Chondrocyte (in vitro differentiated cells): ENCODE data around the gene RAP1GAP. TPM values are rescaled to one million over a fixed set of nuclear protein-coding genes. Genes with fewer than 3 reads are reported as not detected.

Source experiments
- DNase-seq: peaks from one replicate; pipeline ENCODE4 v3.0.0; 2021; ENCODE audit warnings: mixed read lengths, low spot score
- H3K27ac Mint-ChIP-seq: one replicate; pipeline ENCODE4 v1.8.0; 2021; ENCODE audit warnings: mild to moderate bottlenecking, moderate library complexity, mixed read lengths; ENCODE audit not compliant: unreplicated experiment
- H3K27me3 Mint-ChIP-seq: 2 replicates; pipeline ENCODE4 v1.8.0; 2021; ENCODE audit warnings: low read depth, mixed read lengths
- H3K36me3 Mint-ChIP-seq: 2 replicates; pipeline ENCODE4 v1.8.0; 2021; ENCODE audit warnings: low read depth, mixed read lengths
- H3K4me1 Mint-ChIP-seq: 2 replicates; pipeline ENCODE4 v1.8.0; 2021; ENCODE audit warnings: low read depth, mild to moderate bottlenecking, mixed read lengths
- H3K4me3 Mint-ChIP-seq: one replicate; pipeline ENCODE4 v1.8.0; 2021; ENCODE audit warnings: mild to moderate bottlenecking, moderate library complexity, mixed read lengths; ENCODE audit not compliant: unreplicated experiment
- H3K9me3 Mint-ChIP-seq: 2 replicates; pipeline ENCODE4 v1.8.0; 2021; ENCODE audit warnings: low read depth, mixed read lengths
- total RNA-seq: library from RNA; stranded (reverse); gene quantifications from 3 replicates; pipeline ENCODE4 v1.2.1, GENCODE V29; 2021
- TF ChIP-seq, protein P1 (sequence below): fragments of 200-600 bp; sonication (generic); IDR thresholded peaks from 2 replicates; pipeline ENCODE4 v1.5.0; 2021; ENCODE audit warnings: antibody characterized with exemption, mild to moderate bottlenecking, moderate library complexity

Gene RAP1GAP
- total RNA-seq, 1 donor from 2014 or later = 1.8 TPM

DNA sequence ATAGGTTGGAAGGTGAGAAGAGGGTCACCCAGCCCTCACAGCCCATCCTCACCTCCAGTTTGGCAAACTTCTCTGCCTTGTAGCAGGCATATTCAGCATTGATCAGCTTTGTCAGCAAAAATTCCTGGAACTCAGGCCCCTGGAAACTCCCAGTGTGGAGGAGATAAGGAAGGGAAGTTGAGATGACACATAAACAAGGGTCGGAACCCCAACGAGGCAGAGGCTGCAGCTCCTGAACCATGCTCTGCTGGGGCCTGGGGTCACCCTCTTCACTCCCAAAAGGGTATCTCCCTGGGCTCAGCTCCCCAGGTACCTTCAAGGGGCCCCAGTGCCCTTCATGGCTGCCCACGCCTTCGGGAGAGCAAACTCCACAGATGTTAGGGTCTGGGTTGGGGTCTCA lies 60.4 kb downstream of the RAP1GAP start:
- DNase-seq = no peak
- Mint-ChIP-seq H3K4me1 (peaks cover 7% of the 10 kb centered on the region), H3K36me3 (no peaks in the 10 kb centered on the region), H3K4me3 (no peak overlapping the region), H3K27ac (no peak overlapping the region), H3K27me3 (peaks cover 12% of the 10 kb centered on the region), H3K9me3 (no peaks in the 10 kb centered on the region)
- TF ChIP-seq, protein P1, sequence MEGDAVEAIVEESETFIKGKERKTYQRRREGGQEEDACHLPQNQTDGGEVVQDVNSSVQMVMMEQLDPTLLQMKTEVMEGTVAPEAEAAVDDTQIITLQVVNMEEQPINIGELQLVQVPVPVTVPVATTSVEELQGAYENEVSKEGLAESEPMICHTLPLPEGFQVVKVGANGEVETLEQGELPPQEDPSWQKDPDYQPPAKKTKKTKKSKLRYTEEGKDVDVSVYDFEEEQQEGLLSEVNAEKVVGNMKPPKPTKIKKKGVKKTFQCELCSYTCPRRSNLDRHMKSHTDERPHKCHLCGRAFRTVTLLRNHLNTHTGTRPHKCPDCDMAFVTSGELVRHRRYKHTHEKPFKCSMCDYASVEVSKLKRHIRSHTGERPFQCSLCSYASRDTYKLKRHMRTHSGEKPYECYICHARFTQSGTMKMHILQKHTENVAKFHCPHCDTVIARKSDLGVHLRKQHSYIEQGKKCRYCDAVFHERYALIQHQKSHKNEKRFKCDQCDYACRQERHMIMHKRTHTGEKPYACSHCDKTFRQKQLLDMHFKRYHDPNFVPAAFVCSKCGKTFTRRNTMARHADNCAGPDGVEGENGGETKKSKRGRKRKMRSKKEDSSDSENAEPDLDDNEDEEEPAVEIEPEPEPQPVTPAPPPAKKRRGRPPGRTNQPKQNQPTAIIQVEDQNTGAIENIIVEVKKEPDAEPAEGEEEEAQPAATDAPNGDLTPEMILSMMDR = no peak

DNA sequence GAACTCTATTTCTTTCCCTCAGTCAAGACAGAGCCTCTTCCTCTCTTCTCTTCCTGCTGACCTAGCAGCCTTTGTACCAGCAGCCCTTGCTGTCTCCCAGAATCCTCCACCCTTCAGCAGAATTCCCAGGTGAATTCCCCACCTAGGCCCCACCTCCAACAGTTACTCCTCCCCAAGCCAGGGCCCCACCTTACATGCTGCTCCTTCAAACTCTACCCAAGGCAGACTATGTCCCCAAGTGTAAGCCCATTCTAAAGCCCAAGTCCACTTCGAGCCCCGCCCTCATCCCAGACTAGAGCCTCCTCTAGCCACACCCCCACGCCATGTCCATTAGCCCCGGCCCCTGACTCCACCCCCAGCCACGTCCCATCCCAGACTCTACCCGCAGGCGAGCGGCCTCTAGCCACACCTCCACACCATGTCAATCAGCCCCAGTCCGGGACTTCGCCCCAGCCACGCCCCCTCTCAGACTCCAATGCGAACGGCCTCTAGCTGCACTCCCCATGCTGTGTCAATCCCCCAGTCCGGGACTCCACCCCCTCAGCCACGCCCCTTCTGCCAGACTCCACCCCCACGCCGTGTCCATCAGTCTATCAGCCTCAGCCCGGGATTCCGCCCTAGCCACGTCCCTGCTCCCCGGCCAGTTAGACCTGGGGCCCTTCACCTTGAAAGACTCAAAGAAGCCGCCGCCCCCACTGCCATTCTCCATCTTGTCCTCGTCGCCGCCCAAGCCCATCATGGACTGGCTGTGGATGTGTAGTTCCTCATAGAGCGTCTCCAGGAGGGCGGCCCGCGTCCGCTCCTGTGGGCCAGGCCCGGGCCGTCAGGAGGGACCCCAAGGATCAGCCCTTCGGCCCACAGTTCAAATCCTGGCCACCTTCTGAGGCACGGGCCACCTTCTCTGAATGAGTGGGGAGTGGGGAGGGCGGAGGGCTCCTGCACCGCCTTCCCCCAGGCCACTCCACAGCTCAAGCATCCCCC lies 61.3 kb downstream of the RAP1GAP start:
- H3K27ac Mint-ChIP-seq = no peak overlapping the region

DNA sequence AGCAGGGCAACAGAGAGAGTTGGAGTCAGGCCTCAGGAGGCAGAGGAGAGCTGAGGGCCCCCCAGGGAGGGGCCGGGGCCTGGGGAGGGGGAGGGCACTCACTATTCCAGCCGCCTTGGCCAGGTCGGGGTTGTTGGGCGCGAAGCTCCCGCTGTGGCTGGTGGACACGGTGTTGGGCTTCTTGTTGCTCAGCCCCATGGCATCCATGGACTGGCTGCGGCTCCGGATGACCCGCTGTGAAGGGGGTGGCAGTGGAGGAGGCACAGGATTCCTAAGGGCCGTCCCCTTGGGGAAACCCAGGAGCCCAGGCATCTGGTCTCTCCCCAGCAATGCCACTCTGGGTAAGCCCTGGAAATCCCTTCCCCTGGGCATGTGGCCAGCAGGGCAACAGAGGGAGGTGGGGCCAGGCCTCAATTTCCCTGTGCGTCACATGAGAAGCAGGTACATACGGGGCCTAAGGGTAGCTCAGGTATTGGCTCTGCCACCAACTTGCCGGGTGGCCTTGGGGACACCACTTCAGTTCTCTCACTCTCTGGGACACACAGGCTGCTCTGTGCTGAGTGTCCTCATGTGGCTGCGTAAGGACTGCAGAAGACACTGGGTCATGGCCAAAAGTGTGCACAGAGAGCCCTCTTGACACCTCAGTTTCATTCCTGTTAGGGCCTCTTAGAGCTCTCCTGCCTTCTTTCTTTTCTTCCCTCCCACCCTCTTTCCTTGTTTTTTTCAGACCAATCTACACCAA lies 63.0 kb downstream of the RAP1GAP start:
- peaks cover 7% of the 10 kb centered on the region for H3K4me1 Mint-ChIP-seq
- H3K27me3 Mint-ChIP-seq = peaks cover 2% of the 10 kb centered on the region
- no peak overlapping the region for H3K4me3 Mint-ChIP-seq
- H3K9me3 Mint-ChIP-seq = no peaks in the 10 kb centered on the region
- no peaks in the 10 kb centered on the region for H3K36me3 Mint-ChIP-seq
- TF ChIP-seq, protein P1 = no peak
- H3K27ac Mint-ChIP-seq = no peak overlapping the region
- DNase-seq = no peak

More for the DNA sequence above, 61.3 kb downstream of the RAP1GAP start:
- peaks cover 3% of the 10 kb centered on the region for H3K27me3 Mint-ChIP-seq
- TF ChIP-seq, protein P1 = no peak
- H3K36me3 Mint-ChIP-seq = no peaks in the 10 kb centered on the region
- DNase-seq = no peak
- H3K9me3 Mint-ChIP-seq = no peaks in the 10 kb centered on the region
- H3K4me1 Mint-ChIP-seq = peaks cover 7% of the 10 kb centered on the region
- H3K4me3 Mint-ChIP-seq = peak overlapping the region; percentile 6

DNA sequence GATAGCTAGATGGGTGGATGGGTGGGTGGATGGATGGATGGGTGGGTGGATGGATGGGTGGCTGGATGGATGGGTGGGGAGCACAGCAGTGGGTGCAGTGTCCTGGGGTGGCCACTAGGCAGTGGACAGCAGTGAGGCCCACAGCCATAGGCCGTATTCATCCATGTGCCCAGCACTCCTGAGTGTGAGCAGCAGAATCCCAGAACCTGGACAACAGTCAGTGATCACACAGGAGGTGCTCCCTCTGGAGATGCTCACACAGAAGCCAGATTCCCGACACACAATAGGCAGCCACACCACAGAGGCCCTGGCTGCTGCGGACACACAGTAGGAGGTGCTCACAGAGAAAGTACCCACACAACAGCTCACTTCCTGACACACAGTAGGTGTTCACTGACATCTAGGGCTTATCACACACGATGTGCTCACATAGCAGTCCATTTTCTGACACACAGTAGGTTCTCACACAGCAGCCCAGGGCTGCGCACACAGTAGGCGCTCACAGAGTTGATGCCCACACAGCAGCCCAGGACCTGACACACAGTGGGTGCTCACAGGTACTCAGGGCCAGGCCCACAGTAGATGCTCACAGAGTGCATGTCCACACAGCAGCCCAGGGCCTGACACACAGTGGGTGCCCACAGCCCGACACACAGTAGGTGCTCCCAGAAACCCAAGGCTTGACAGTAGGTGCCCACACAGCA lies 64.0 kb downstream of the RAP1GAP start:
- H3K27ac Mint-ChIP-seq = no peak overlapping the region
- H3K36me3 Mint-ChIP-seq = no peaks in the 10 kb centered on the region
- peaks cover 7% of the 10 kb centered on the region for H3K4me1 Mint-ChIP-seq
- DNase-seq = no peak
- H3K27me3 Mint-ChIP-seq = no peaks in the 10 kb centered on the region
- TF ChIP-seq, protein P1 = no peak
- no peaks in the 10 kb centered on the region for H3K9me3 Mint-ChIP-seq
- H3K4me3 Mint-ChIP-seq = no peak overlapping the region
